ENCODE data around the gene LAMA5.

LAMA5 gene

DNA sequence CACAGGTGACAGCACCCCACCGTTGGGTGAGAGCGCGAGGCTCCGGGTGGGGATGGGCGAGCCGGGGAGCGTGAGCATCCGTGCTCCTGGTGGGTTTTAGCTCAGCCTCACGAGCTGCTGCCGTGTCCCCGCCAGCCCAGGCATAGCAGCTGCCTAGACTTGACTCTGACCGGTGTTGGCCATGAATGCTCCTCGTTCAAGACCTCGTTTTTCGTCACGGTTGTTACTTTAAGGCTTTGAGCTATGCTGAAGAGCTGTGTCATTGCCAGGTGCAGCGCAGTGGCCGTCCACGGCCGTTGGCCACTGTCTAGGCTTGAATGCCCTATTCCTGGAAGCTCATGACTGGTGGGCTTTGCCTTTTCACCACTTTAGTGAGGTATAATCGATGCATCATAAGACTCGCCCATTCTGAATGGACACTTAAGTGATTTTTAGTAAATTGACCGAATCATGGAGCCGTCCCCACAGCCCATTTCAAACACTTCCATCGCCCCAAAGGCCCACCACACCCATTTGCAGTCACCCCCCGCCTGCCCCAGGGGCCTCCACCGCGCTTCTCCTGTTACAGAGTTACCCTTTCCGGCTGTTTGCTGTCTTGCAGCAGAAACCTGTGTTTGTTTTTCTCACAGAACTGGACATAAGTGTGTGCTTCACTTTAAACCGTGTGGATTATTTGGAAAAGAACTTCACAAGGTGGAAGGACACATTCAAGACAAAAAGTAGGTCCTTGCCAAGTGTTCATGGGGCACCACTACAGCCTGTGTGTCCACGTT, 85.8 kb downstream of the LAMA5 start:
- DNase-seq, result no peak

DNA sequence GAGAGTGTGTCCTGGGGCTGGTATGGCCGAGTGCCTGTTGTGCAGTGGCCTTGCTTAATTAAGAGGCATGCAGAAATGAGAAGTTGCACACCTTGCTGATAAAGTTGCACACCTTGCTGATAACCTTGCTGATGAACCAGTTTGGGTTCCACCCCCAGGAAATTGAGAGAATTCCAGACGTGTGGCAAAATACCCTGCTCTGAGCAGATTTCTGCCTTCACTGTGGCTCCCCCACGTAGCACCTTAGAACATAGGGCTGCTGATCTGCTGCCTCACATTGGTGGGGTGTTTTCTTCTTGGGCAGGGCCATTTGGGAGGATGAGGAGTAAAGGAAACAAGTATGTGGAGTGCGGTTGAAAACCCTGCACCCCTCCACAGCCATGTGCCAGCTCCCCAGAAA, 86.8 kb downstream of the LAMA5 start:
- no peak for DNase-seq

GRCh38 chr20:62277253-62277652, 89.9 kb downstream of the LAMA5 start:
- DNase-seq, result no peak

DNA sequence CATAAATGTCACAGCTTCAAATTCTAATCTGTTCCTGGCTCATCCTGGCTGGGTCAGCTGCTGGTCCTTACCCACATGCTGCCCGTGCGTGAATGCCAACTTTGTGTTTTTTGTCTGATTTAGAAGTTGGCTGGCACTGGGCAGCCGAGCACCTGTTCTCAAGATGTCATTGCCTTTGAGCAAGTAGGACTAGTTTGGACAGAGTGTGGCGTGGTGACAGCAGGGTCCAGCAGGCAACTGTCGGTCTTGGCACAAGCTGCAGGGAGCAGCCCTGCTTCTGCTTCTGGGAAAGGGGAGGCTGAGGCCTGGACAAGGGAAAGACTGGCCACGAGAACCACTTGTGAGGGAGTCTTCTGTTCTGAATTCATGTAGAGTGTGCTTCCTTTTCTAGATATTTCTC, 90.7 kb downstream of the LAMA5 start:
- DNase-seq, result no peak

- DNase-seq, result no peak
Observed at GRCh38 chr20:62275219-62275618, 91.9 kb downstream of the LAMA5 start.

- no peak for DNase-seq
Observed at GRCh38 chr20:62274332-62274950, 92.7 kb downstream of the LAMA5 start.

- DNase-seq, result no peak
Observed at GRCh38 chr20:62273416-62273815, 93.7 kb downstream of the LAMA5 start.

DNA sequence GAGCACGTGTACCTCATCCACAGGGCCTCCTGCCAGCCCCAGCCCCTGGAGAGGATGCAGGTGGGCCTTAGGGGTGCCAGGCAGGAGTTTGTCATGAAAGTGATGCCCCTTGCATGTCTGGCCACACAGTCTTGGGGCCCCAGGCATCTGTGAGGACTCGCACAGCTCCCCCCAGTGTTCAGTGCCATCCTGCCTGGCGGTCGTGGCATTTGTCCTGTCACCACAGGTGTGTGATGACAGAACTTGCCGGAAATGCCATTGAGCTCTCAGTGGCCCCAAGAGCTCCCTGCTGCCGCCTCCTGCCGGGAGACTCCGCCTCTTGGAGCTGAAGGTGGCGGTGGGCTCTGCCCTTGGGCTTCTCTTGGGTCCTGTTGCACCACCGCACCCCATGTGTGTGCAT, 94.9 kb downstream of the LAMA5 start:
- DNase-seq, result no peak

GRCh38 chr20:62269871-62270270, 97.2 kb downstream of the LAMA5 start:
- DNase-seq, result no peak

- no peak for DNase-seq
Observed at GRCh38 chr20:62269378-62269777, 97.7 kb downstream of the LAMA5 start.

- no peak for DNase-seq
Observed at GRCh38 chr20:62268228-62268900, 98.7 kb downstream of the LAMA5 start.

- no peak for DNase-seq
Observed at GRCh38 chr20:62267543-62267942, 99.6 kb downstream of the LAMA5 start.

- no peak for DNase-seq
Observed at GRCh38 chr20:62266851-62267250, 100.3 kb downstream of the LAMA5 start.

- DNase-seq, result no peak
Observed at GRCh38 chr20:62266340-62266739, 100.8 kb downstream of the LAMA5 start.

- no peak for DNase-seq
Observed at GRCh38 chr20:62265365-62265764, 101.7 kb downstream of the LAMA5 start.

DNA sequence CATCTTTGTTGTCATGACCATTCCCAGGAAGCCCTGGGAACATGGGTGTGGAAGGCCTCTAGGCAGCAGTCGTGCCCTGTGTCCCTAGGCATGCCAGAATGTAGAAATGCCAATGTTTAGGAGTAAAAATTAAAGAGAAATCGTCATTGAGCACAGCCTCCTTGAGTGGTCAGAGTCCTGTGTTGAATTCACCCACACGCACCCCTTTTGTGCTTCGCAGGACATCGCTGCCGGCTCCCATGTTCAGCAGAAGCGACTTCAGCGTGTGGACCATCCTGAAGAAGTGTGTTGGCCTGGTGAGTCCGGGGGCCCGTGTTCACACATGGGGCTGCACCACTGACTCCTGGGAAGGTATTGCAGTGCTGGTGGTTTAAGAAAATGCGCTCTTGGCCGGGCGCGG, 103.7 kb downstream of the LAMA5 start:
- no peak for DNase-seq

DNA sequence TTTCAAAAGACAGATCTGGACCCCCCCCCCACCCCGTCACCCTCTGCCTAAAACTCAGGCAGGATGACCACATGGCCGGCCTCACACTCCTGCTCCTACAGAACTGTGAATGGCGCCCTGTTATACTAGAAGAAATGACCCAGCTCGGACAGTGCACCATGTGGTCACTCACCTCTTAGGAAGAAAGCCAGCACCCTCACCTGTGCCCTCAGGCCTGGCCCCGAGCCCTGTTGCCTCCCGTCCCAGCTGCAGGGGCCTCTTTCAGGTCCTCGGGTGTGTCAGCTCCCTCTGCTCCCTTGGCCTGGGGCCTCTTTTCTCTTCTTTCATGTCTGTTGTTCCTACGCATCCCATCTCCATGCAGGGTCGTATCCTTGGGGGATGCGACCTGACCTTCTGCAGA, 105.0 kb downstream of the LAMA5 start:
- DNase-seq, result no peak

GRCh38 chr20:62259294-62259565, 107.9 kb downstream of the LAMA5 start:
- DNase-seq, result no peak
